Urinary bladder (tissue), 4 donors: ENCODE measurements around the gene TCF20. TPM values are rescaled to one million over a fixed set of nuclear protein-coding genes. Genes with fewer than 3 reads are reported as not detected.

Experiments used
- DNase-seq: peaks from one replicate; pipeline ENCODE4 v3.0.0-alpha.2; 2015; ENCODE audit errors: extremely low spot score
- H3K27ac ChIP-seq: one replicate; pipeline ENCODE4 v1.5.1; 2013; ENCODE audit warnings: low read depth, mild to moderate bottlenecking, moderate library complexity
- H3K36me3 ChIP-seq: one replicate; pipeline ENCODE4 v1.6.1; 2013; ENCODE audit warnings: mild to moderate bottlenecking, moderate library complexity; ENCODE audit not compliant: insufficient read depth
- H3K4me1 ChIP-seq: one replicate; pipeline ENCODE4 v1.6.1; 2013; ENCODE audit warnings: mild to moderate bottlenecking, moderate library complexity; ENCODE audit not compliant: insufficient read depth
- H3K4me3 ChIP-seq: one replicate; pipeline ENCODE4 v1.5.1; 2013; ENCODE audit warnings: low read depth, low read length
- WGBS: extraction: QIAGEN DNeasy Blood & Tissue Kit; methylation state at CpG from one replicate; pipeline ENCODE4 v1.1.7; 2013; 5-methylcytosine and 5-hydroxymethylcytosine counted together
- polyA plus RNA-seq: library from polyadenylated mRNA; stranded (reverse); fragments of 200-250 nt; gene quantifications from one replicate; pipeline ENCODE4 v1.2.3, GENCODE V29; 2013
- total RNA-seq: library from RNA; depleted of rRNA; stranded (reverse); fragments of >200 nt; gene quantifications from one replicate; pipeline ENCODE4 v1.2.3, GENCODE V29; 2014
- donor health status: healthy with polysubstance abuse.
- donor health status: healthy.

Gene TCF20
- 19.5 TPM for total RNA-seq
- 14.0 TPM for polyA plus RNA-seq

GRCh38 chr22:42270510-42271190 lies at the start of gene TCF20:
TSS of gene TCF20 (minus strand) at chr22:42270653. CDS start at chr22:42215305, 55,348 bp downstream.
- DNase-seq = no peak
- 5% methylated on average over 91 of the region's 91 CpGs for WGBS
- Histone ChIP-seq H3K27ac (peak within 1 kb of the TSS; percentile 90), H3K4me3 (peak within 1 kb of the TSS; percentile 99), H3K36me3 (no peaks in the 10 kb centered on the region), H3K4me1 (peaks cover 2% of the 10 kb centered on the region)

GRCh38 chr22:42319386-42319785 lies 48.9 kb upstream of the TCF20 start:
- no peaks in the 10 kb centered on the region for H3K4me1 ChIP-seq
- WGBS = 88% methylated on average over 6 of the region's 6 CpGs
- H3K27ac ChIP-seq = no peak overlapping the region
- no peak for DNase-seq
- H3K36me3 ChIP-seq = no peaks in the 10 kb centered on the region
- no peak overlapping the region for H3K4me3 ChIP-seq

- H3K27ac ChIP-seq = no peak overlapping the region
- 94% methylated on average over 3 of the region's 3 CpGs for WGBS
Observed at GRCh38 chr22:42318967-42319366, 48.5 kb upstream of the TCF20 start.

GRCh38 chr22:42317691-42318547 lies 47.5 kb upstream of the TCF20 start:
- Histone ChIP-seq H3K27ac (no peak overlapping the region), H3K36me3 (no peaks in the 10 kb centered on the region), H3K4me1 (no peaks in the 10 kb centered on the region), H3K4me3 (no peak overlapping the region)
- DNase-seq = no peak
- 78% methylated on average over 25 of the region's 25 CpGs for WGBS

More at GRCh38 chr22:42318967-42319366, 48.5 kb upstream of the TCF20 start:
- no peaks in the 10 kb centered on the region for H3K36me3 ChIP-seq
- no peaks in the 10 kb centered on the region for H3K4me1 ChIP-seq
- H3K4me3 ChIP-seq = no peak overlapping the region
- DNase-seq = no peak

GRCh38 chr22:42317008-42317407 lies 46.6 kb upstream of the TCF20 start:
- Histone ChIP-seq H3K36me3 (no peaks in the 10 kb centered on the region), H3K27ac (no peak overlapping the region), H3K4me1 (no peaks in the 10 kb centered on the region), H3K4me3 (no peak overlapping the region)
- WGBS = 40% methylated on average over 13 of the region's 13 CpGs
- no peak for DNase-seq

GRCh38 chr22:42315392-42315756 lies 44.9 kb upstream of the TCF20 start:
- no peak for DNase-seq
- Histone ChIP-seq H3K27ac (no peak overlapping the region), H3K4me1 (no peaks in the 10 kb centered on the region), H3K4me3 (no peak overlapping the region), H3K36me3 (no peaks in the 10 kb centered on the region)

GRCh38 chr22:42314709-42315391 lies 44.4 kb upstream of the TCF20 start:
- no peak for DNase-seq
- Histone ChIP-seq H3K36me3 (no peaks in the 10 kb centered on the region), H3K4me3 (no peak overlapping the region), H3K4me1 (no peaks in the 10 kb centered on the region), H3K27ac (no peak overlapping the region)
- 65% methylated on average over 5 of the region's 5 CpGs for WGBS

GRCh38 chr22:42313804-42314581 lies 43.5 kb upstream of the TCF20 start:
- Histone ChIP-seq H3K4me3 (no peak overlapping the region), H3K4me1 (no peaks in the 10 kb centered on the region), H3K36me3 (no peaks in the 10 kb centered on the region), H3K27ac (no peak overlapping the region)
- no peak for DNase-seq
- WGBS = 43% methylated on average over 33 of the region's 33 CpGs

GRCh38 chr22:42313204-42313603 lies 42.8 kb upstream of the TCF20 start:
- DNase-seq = no peak
- H3K27ac ChIP-seq = no peak overlapping the region
- no peaks in the 10 kb centered on the region for H3K36me3 ChIP-seq
- WGBS = 88% methylated on average over 7 of the region's 7 CpGs
- no peak overlapping the region for H3K4me3 ChIP-seq
- no peaks in the 10 kb centered on the region for H3K4me1 ChIP-seq

- no peaks in the 10 kb centered on the region for H3K36me3 ChIP-seq
- H3K27ac ChIP-seq = no peak overlapping the region
- WGBS = 84% methylated on average over 16 of the region's 16 CpGs
- H3K4me1 ChIP-seq = no peaks in the 10 kb centered on the region
- no peak overlapping the region for H3K4me3 ChIP-seq
- no peak for DNase-seq
Observed at GRCh38 chr22:42310291-42311015, 40.0 kb upstream of the TCF20 start.

GRCh38 chr22:42309865-42310264 lies 39.4 kb upstream of the TCF20 start:
- no peak for DNase-seq
- H3K4me3 ChIP-seq = no peak overlapping the region
- H3K36me3 ChIP-seq = no peaks in the 10 kb centered on the region
- 93% methylated on average over 3 of the region's 3 CpGs for WGBS
- H3K27ac ChIP-seq = no peak overlapping the region
- H3K4me1 ChIP-seq = no peaks in the 10 kb centered on the region

- no peak for DNase-seq
- H3K27ac ChIP-seq = no peak overlapping the region
- no peaks in the 10 kb centered on the region for H3K4me1 ChIP-seq
- no peak overlapping the region for H3K4me3 ChIP-seq
- no peaks in the 10 kb centered on the region for H3K36me3 ChIP-seq
- 87% methylated on average over 17 of the region's 17 CpGs for WGBS
Observed at GRCh38 chr22:42308892-42309468, 38.5 kb upstream of the TCF20 start.
